HG02623 (cell line): ENCODE measurements around the gene SLC27A1.
"Not testable (repeated sequence)": the region's sequence is repeated elsewhere in the genome, so short reads cannot be mapped to it uniquely, and the experiment has no call there.

ENCODE experiments used
- ATAC-seq: cut with Tn5 transposase; IDR thresholded peaks from one replicate; pipeline ENCODE4 v1.9.1; 2021; ENCODE audit warnings: moderate library complexity; ENCODE audit not compliant: unreplicated experiment

SLC27A1 gene

GRCh38 chr19:17510220-17510993 lies 40.1 kb downstream of the SLC27A1 start:
- ATAC-seq, result no peak

- ATAC-seq, result peak; percentile 44
These were observed 41.6 kb downstream of the SLC27A1 start for GRCh38 chr19:17511724-17512573.

- ATAC-seq, result no peak
These were observed 42.2 kb downstream of the SLC27A1 start for GRCh38 chr19:17512574-17512939.

- ATAC-seq, result no peak
These were observed 45.3 kb downstream of the SLC27A1 start for GRCh38 chr19:17515408-17516149.

GRCh38 chr19:17517898-17518297 lies 47.6 kb downstream of the SLC27A1 start:
- no peak for ATAC-seq

GRCh38 chr19:17518654-17519053 lies 48.3 kb downstream of the SLC27A1 start:
- not testable (repeated sequence) for ATAC-seq

GRCh38 chr19:17519967-17520366 lies 49.6 kb downstream of the SLC27A1 start:
- ATAC-seq, result no peak

GRCh38 chr19:17520865-17521264 lies 50.5 kb downstream of the SLC27A1 start:
- ATAC-seq, result no peak

- ATAC-seq, result peak; percentile 70
These were observed 52.9 kb downstream of the SLC27A1 start for GRCh38 chr19:17522988-17523872.

GRCh38 chr19:17524651-17525050 lies 54.3 kb downstream of the SLC27A1 start:
- no peak for ATAC-seq

- no peak for ATAC-seq
These were observed 54.8 kb downstream of the SLC27A1 start for GRCh38 chr19:17525141-17525540.

- ATAC-seq, result no peak
These were observed 56.6 kb downstream of the SLC27A1 start for GRCh38 chr19:17526922-17527321.

- ATAC-seq, result no peak
These were observed 57.0 kb downstream of the SLC27A1 start for GRCh38 chr19:17527326-17527725.

GRCh38 chr19:17528610-17529009 lies 58.3 kb downstream of the SLC27A1 start:
- ATAC-seq, result no peak

GRCh38 chr19:17529239-17530158 lies 59.2 kb downstream of the SLC27A1 start:
- ATAC-seq, result no peak

GRCh38 chr19:17530586-17530985 lies 60.3 kb downstream of the SLC27A1 start:
- no peak for ATAC-seq

GRCh38 chr19:17532116-17532515 lies 61.8 kb downstream of the SLC27A1 start:
- no peak for ATAC-seq

GRCh38 chr19:17532557-17532956 lies 62.2 kb downstream of the SLC27A1 start:
- ATAC-seq, result no peak

GRCh38 chr19:17534767-17535166 lies 64.4 kb downstream of the SLC27A1 start:
- no peak for ATAC-seq
